SK-N-SH (cell line): ENCODE results near the gene BTAF1. TPM values are rescaled to one million over a fixed set of nuclear protein-coding genes. Genes with fewer than 3 reads are reported as not detected.

Source experiments
- CTCF ChIA-PET: fragments of 300-600, 350-600 bp; formaldehyde crosslinking; extraction: SDS; loops from one replicate; lab custom pipeline; 2021; lab: Yijun Ruan, JAX
- POLR2A ChIA-PET: fragments of 350-600 bp; sonication (Branson Sonifier 250); formaldehyde crosslinking; extraction: SDS; loops from one replicate; lab custom pipeline; 2020; ENCODE audit warnings: antibody characterized with exemption, inconsistent platforms; lab: Yijun Ruan, JAX
- DNase-seq: peaks from one replicate; pipeline ENCODE4 v3.0.0; 2012
- H2AFZ ChIP-seq: fragments of 200-600 bp; sonication (generic); 2 replicates; pipeline ENCODE4 v1.8.1; 2016; ENCODE audit warnings: antibody characterized with exemption, mild to moderate bottlenecking, low read depth
- H3F3A ChIP-seq: fragments of 200-600 bp; sonication (generic); replicated peaks from 2 replicates; pipeline ENCODE3; 2016; ENCODE audit warnings: antibody characterized with exemption, mild to moderate bottlenecking; ENCODE audit not compliant: insufficient read depth
- H3K27ac ChIP-seq, 2 experiments: fragments of 200-500 bp in 1 of 2; fragments of 200-600 bp in 1 of 2; sonication (Bioruptor generic) in 1 of 2; sonication (generic), shearing (Covaris generic) in 1 of 2; 2 replicates each; pipeline versions ENCODE4 v1.5.1 to v1.6.1; 2014 to 2016; ENCODE audit warnings: low read depth in 2 of 2, inconsistent platforms in 1 of 2, low read length in 1 of 2, mild to moderate bottlenecking in 1 of 2, mixed read lengths in 1 of 2
- H3K27me3 ChIP-seq: fragments of 200-600 bp; sonication (generic), shearing (Covaris generic); 2 replicates; pipeline ENCODE4 v1.6.1; 2016; ENCODE audit warnings: mixed run types; ENCODE audit not compliant: insufficient read depth
- H3K36me3 ChIP-seq, 2 experiments: fragments of 200-500 bp in 1 of 2; fragments of 200-600 bp in 1 of 2; sonication (Bioruptor generic) in 1 of 2; sonication (generic) in 1 of 2; replicated peaks in 1 of 2; 2 replicates each; pipeline versions ENCODE3 to v1.5.1; 2014 to 2016; ENCODE audit warnings: low read length in 1 of 2, mild to moderate bottlenecking in 1 of 2; ENCODE audit not compliant: insufficient read depth in 2 of 2, control insufficient read depth in 1 of 2
- H3K4me1 ChIP-seq, 2 experiments: fragments of 200-500 bp in 1 of 2; fragments of 200-600 bp in 1 of 2; sonication (Bioruptor generic) in 1 of 2; sonication (generic), shearing (Covaris generic) in 1 of 2; 2 replicates each; pipeline versions ENCODE4 v1.5.1 to v1.6.1; 2014 to 2016; ENCODE audit warnings: low read depth in 1 of 2, low read length in 1 of 2, mixed run types in 1 of 2; ENCODE audit not compliant: insufficient read depth in 2 of 2, control insufficient read depth in 1 of 2
- H3K4me2 ChIP-seq: fragments of 200-600 bp; sonication (generic), shearing (Covaris generic); 2 replicates; pipeline ENCODE4 v1.6.1; 2017; ENCODE audit warnings: mixed run types
- H3K4me3 ChIP-seq, 2 experiments: fragments of 200-500 bp in 1 of 2; fragments of 200-600 bp in 1 of 2; sonication (Bioruptor generic) in 1 of 2; sonication (generic), shearing (Covaris generic) in 1 of 2; 2 replicates each; pipeline versions ENCODE4 v1.5.1 to v1.8.1; 2014 to 2016; ENCODE audit warnings: low read depth in 2 of 2, inconsistent platforms in 1 of 2, low read length in 1 of 2, mild to moderate bottlenecking in 1 of 2, mixed read lengths in 1 of 2, moderate library complexity in 1 of 2
- H3K79me2 ChIP-seq: fragments of 200-600 bp; sonication (generic); 2 replicates; pipeline ENCODE4 v1.8.1; 2017; ENCODE audit warnings: mild to moderate bottlenecking; ENCODE audit not compliant: insufficient read depth
- H3K9ac ChIP-seq: fragments of 200-600 bp; sonication (generic); 2 replicates; pipeline ENCODE4 v1.6.1; 2017; ENCODE audit warnings: mixed run types
- H3K9me2 ChIP-seq: fragments of 200-600 bp; sonication (generic); 2 replicates; pipeline ENCODE4 v1.6.1; 2017; ENCODE audit warnings: mixed run types
- H3K9me3 ChIP-seq: fragments of 200-600 bp; sonication (generic); 2 replicates; pipeline ENCODE4 v1.6.1; 2017; ENCODE audit warnings: mixed run types, mild to moderate bottlenecking, moderate library complexity
- H4K20me1 ChIP-seq: fragments of 200-600 bp; sonication (generic); 2 replicates; pipeline ENCODE4 v1.6.1; 2017; ENCODE audit warnings: mild to moderate bottlenecking, mixed run types; ENCODE audit not compliant: insufficient read depth
- CHD2 ChIP-seq: fragments of 150-350 bp; IDR thresholded peaks from 2 replicates; pipeline ENCODE4 v1.6.1; 2018; ENCODE audit warnings: low read length; ENCODE audit not compliant: partially characterized antibody
- ELF1 ChIP-seq: IDR thresholded peaks from 2 replicates; pipeline ENCODE4 v1.4.0; 2012
- EZH2phosphoT487 ChIP-seq: fragments of 200-600 bp; sonication (generic); IDR thresholded peaks from 2 replicates; pipeline ENCODE4 v1.6.1; 2017; ENCODE audit warnings: low read depth, mixed run types, mild to moderate bottlenecking, antibody characterized with exemption, moderate library complexity, borderline replicate concordance
- FOSL2 ChIP-seq: IDR thresholded peaks from 2 replicates; pipeline ENCODE4 v1.4.0; 2012; ENCODE audit warnings: low read depth, mild to moderate bottlenecking, moderate library complexity, borderline replicate concordance
- FOXM1 ChIP-seq: IDR thresholded peaks from 2 replicates; pipeline ENCODE4 v1.4.0; 2012; ENCODE audit warnings: low read depth, mild to moderate bottlenecking
- GABPA ChIP-seq: IDR thresholded peaks from 2 replicates; pipeline ENCODE4 v1.4.0; 2012; ENCODE audit warnings: low read depth, mild to moderate bottlenecking
- JUND ChIP-seq: IDR thresholded peaks from 2 replicates; pipeline ENCODE4 v1.4.0; 2012
- NFIC ChIP-seq: IDR thresholded peaks from 2 replicates; pipeline ENCODE4 v1.4.0; 2012; ENCODE audit warnings: borderline replicate concordance
- POLR2AphosphoS5 ChIP-seq: IDR thresholded peaks from 2 replicates; pipeline ENCODE4 v1.6.1; 2012; ENCODE audit warnings: low read depth, low read length
- RAD21 ChIP-seq: IDR thresholded peaks from 2 replicates; pipeline ENCODE4 v1.6.1; 2012; ENCODE audit warnings: mild to moderate bottlenecking, low read length
- RCOR1 ChIP-seq: fragments of 150-350 bp; IDR thresholded peaks from 2 replicates; pipeline ENCODE4 v1.6.1; 2017; ENCODE audit warnings: antibody characterized with exemption, low read length
- SIN3A ChIP-seq: IDR thresholded peaks from 2 replicates; pipeline ENCODE4 v1.6.1; 2012; ENCODE audit warnings: low read depth, mild to moderate bottlenecking, low read length, moderate library complexity, borderline replicate concordance
- SMC3 ChIP-seq: IDR thresholded peaks from 2 replicates; pipeline ENCODE4 v1.6.1; 2012; ENCODE audit warnings: low read depth, low read length, improper control_type of control experiment
- TCF12 ChIP-seq: IDR thresholded peaks from 2 replicates; pipeline ENCODE4 v1.4.0; 2012
- TEAD4 ChIP-seq: IDR thresholded peaks from 2 replicates; pipeline ENCODE4 v1.4.0; 2012; ENCODE audit warnings: mild to moderate bottlenecking, borderline replicate concordance; ENCODE audit not compliant: insufficient read depth
- WGBS: methylation state at CpG from one replicate; pipeline ENCODE4 v1.1.6; 2017; ENCODE audit warnings: low lambda C conversion rate; 5-methylcytosine and 5-hydroxymethylcytosine counted together
- polyA plus RNA-seq, 3 experiments: library from polyadenylated mRNA; depleted of rRNA; stranded (reverse); fragments of >200 nt; gene quantifications; 2 replicates each; pipeline ENCODE4 v1.2.3, GENCODE V29; 2012
- TF ChIP-seq, protein P1 (sequence below): IDR thresholded peaks from 2 replicates; pipeline ENCODE4 v1.4.0; 2012; ENCODE audit warnings: low read depth, borderline replicate concordance
- TF ChIP-seq, protein P2 (sequence below): fragments of 150-350 bp; IDR thresholded peaks from 2 replicates; pipeline ENCODE4 v1.6.1; 2017; ENCODE audit warnings: antibody characterized with exemption, low read length, low read depth, borderline replicate concordance
- TF ChIP-seq, protein P3 (sequence below): IDR thresholded peaks from 2 replicates; pipeline ENCODE4 v1.4.0; 2012; ENCODE audit warnings: low read depth, borderline replicate concordance

Gene BTAF1
- polyA plus RNA-seq, 1 of the 3 experiments (the other 2 are of a cell fraction): 9.8 TPM

DNA sequence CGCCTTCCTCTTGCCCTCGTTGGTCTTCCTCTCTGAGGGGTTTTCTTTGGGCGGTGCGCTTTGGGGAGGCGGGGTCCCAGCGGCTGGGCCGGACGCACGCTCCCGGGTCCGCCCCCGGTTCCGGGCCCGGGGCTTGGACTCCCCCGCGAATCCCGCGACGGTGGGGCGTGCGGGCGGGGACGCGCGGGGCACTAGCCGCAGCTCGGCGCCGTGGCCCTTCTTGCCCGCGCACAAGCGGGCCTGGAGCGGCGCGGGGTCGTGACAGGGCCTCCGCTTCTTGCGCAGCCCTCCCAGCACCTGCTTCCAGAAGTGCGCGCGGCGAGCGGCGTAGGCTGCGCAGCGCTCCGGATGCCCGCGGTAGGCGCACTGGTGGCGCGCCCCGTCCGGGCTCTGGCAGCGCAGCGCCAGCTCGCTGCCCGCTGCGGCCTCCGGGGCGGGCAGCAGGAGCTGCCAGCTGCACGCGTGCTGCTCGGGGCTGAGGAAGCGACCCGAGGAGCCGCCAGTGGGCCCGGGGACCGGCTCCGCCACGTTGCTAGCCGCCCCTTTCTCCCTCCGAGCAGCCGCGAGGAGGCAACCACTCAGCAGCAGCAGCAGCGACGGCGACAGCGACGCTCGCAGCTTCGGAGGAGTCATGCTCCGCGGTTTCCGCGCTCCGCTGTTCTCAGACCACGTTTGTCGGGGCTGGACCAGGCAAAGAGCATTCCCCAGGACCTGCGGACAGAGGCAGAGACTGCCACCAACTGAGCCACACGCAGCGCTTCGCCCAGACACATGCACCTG is 15.0 kb upstream of the BTAF1 start (continued):
- TF ChIP-seq, protein P1, sequence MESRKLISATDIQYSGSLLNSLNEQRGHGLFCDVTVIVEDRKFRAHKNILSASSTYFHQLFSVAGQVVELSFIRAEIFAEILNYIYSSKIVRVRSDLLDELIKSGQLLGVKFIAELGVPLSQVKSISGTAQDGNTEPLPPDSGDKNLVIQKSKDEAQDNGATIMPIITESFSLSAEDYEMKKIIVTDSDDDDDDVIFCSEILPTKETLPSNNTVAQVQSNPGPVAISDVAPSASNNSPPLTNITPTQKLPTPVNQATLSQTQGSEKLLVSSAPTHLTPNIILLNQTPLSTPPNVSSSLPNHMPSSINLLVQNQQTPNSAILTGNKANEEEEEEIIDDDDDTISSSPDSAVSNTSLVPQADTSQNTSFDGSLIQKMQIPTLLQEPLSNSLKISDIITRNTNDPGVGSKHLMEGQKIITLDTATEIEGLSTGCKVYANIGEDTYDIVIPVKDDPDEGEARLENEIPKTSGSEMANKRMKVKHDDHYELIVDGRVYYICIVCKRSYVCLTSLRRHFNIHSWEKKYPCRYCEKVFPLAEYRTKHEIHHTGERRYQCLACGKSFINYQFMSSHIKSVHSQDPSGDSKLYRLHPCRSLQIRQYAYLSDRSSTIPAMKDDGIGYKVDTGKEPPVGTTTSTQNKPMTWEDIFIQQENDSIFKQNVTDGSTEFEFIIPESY: no peak
- peak; percentile 44 for TF ChIP-seq RAD21
- no peak for TF ChIP-seq JUND
- no peak for TF ChIP-seq NFIC
- no peak for TF ChIP-seq TEAD4
- peak; percentile 52; the same call in 1 of the 2 replicates for TF ChIP-seq SIN3A
- TF ChIP-seq ELF1: no peak

DNA sequence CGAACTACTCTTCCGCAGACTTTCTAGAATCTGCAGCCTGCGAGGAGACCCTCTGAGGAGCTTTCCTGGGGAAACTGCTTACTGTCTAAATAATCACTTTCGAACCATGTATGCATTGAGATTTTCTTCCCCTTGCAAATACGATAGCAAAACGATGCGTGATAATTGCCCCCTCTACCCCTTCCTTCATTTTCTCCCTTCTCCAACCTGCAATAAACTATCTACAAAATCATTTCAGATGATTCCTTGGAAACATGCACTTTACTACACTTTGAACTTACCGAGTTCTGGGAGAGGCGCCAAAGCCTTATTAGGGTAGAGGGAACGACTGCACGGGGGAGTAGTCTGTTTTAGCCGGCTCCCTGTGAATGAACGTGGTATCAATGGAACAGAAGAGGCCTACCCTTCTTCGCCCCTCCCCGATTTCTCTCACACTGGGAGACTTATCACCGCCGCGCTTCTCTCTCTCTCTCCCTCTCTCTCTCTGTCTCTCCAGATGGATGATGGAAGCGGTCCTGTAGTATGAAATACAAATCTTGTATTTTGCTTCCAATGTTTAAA is 14.4 kb upstream of the BTAF1 start, which contains the start of gene FGFBP3:
Gene FGFBP3, minus strand, starts transcription at position 370 of the 561 bp plus-strand sequence. CDS start 517 bp downstream, outside the sequence.
- Histone ChIP-seq H4K20me1 (no peaks in the 10 kb centered on the region), H3K9me3 (no peaks in the 10 kb centered on the region; the same call in 1 of the 2 replicates), H3K36me3 (peaks cover 0 to 3% of the 10 kb centered on the region in 2 experiments), H3K9ac (peak within 1 kb of the TSS; percentile 62; the same call in 1 of the 2 replicates), H3K4me1 (peaks cover 2 to 3% of the 10 kb centered on the region in 2 experiments; a peak in 1 of 4 replicates), H3K27ac (peak within 1 kb of the TSS in 1 of 2 experiments; percentile 70; a peak in 2 of 4 replicates), H3K27me3 (no peaks in the 10 kb centered on the region), H3K79me2 (no peaks in the 10 kb centered on the region; the same call in 1 of the 2 replicates), H3K4me3 (peak within 1 kb of the TSS; percentile 74 to 80), H3K4me2 (peak within 1 kb of the TSS; percentile 92), H3F3A (peaks cover 12% of the 10 kb centered on the region), H2AFZ (peak within 1 kb of the TSS; percentile 86), H3K9me2 (no peaks in the 10 kb centered on the region)
- DNase-seq: peak; percentile 72
- ChIA-PET POLR2A (interaction anchor here (2.0 kb wide), 1 partner anchor 14 kb away, joined by 11 read pairs; the partner anchor contains the start of gene BTAF1), CTCF (interaction anchor here (0.8 to 3.1 kb wide), 12 partner anchors 10 to 611 kb away, joined by 3 to 24 read pairs (median 3); partner anchors contain the start of genes BTAF1 and TNKS2)
- TF ChIP-seq SMC3 (peak; percentile 8; the same call in 1 of the 2 replicates), CHD2 (peak; percentile 28), NFIC (no peak), TCF12 (no peak), FOXM1 (no peak), TEAD4 (no peak), SIN3A (no peak), POLR2AphosphoS5 (no peak), FOSL2 (no peak), RCOR1 (0 out of 2 replicates have a peak, but pooled peaks have one; percentile 1), GABPA (no peak), EZH2phosphoT487 (no peak)
- TF ChIP-seq, protein P2, sequence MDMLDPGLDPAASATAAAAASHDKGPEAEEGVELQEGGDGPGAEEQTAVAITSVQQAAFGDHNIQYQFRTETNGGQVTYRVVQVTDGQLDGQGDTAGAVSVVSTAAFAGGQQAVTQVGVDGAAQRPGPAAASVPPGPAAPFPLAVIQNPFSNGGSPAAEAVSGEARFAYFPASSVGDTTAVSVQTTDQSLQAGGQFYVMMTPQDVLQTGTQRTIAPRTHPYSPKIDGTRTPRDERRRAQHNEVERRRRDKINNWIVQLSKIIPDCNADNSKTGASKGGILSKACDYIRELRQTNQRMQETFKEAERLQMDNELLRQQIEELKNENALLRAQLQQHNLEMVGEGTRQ: no peak
- TF ChIP-seq, protein P3, sequence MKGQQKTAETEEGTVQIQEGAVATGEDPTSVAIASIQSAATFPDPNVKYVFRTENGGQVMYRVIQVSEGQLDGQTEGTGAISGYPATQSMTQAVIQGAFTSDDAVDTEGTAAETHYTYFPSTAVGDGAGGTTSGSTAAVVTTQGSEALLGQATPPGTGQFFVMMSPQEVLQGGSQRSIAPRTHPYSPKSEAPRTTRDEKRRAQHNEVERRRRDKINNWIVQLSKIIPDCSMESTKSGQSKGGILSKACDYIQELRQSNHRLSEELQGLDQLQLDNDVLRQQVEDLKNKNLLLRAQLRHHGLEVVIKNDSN: no peak
- WGBS: 2% methylated on average over 19 of the region's 19 CpGs
